ENCODE results near the gene TRAK1. TPM values are rescaled to one million over a fixed set of nuclear protein-coding genes. Genes with fewer than 3 reads are reported as not detected.
A peak's percentile ranks its signal among the peaks of the same experiment; 100 is the strongest.

The TRAK1 gene
- total and polyA plus RNA-seq, 10 of the 15 experiments (the other 5 are each of a cell fraction or from before 2014, with no cell fraction given) = 6.6 to 46.2 (median 23.7) TPM

DNA sequence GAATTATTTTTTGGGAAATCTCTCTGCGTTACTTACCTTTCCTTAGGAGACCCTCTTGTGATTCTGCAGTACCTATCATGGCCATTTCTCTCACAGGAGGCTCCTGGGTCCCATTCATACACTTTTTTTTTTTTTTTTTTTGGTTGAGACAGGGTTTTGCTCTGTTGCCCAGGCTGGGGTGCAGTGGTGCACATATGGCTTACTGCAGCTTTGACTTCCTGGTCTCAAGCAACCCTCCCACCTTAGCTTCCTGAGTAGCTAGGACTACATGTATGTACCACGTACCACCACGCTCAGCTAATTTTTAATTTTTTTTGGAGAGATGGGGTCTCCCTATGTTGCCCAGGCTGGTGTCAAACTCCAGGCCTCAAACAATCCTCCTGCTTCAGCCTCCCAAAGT, 36.1 kb downstream of the TRAK1 start:
- peak overlapping the region; percentile 6; the same call in 1 of the 2 replicates for H3K27ac ChIP-seq (ENCODE audit: control insufficient read depth, insufficient read depth)
- intact Hi-C loops (cut with micrococcal nuclease; ENCODE audit: unreplicated experiment) (no loop called here), in situ Hi-C loops (cut with MboI) (no loop called here)
- no peak overlapping the region for H3K4me2 ChIP-seq (ENCODE audit: control insufficient read depth, insufficient read depth)
- H3K9ac ChIP-seq (ENCODE audit: control insufficient read depth, insufficient read depth, low read length) = no peak overlapping the region
- H3K4me1 ChIP-seq (ENCODE audit: control insufficient read depth, insufficient read depth, low read length) = peaks cover 30% of the 10 kb centered on the region
- H3K27me3 ChIP-seq (replicated peaks in 1 of 2; ENCODE audit: control insufficient read depth in 2 of 2, insufficient read depth in 2 of 2, low read length in 1 of 2) = no peaks in the 10 kb centered on the region
- TF ChIP-seq TCF3 (IDR thresholded peaks at IDR 0.05; ENCODE audit: borderline replicate concordance, insufficient read depth, low read depth, low read length) = no peak
- TF ChIP-seq ETV6 (conservative IDR thresholded peaks at IDR 0.05 in 1 of 2, IDR thresholded peaks at IDR 0.05 in 1 of 2; ENCODE audit: borderline replicate concordance in 1 of 2, low read depth in 1 of 2) = 0 out of 4 replicates have a peak, but pooled peaks of 1 of the 2 experiments have one; percentile 11
- TF ChIP-seq POLR2AphosphoS2 (IDR thresholded peaks at IDR 0.05; ENCODE audit: low read depth, low read length) = no peak
- no peak for TF ChIP-seq ZNF384 (IDR thresholded peaks at IDR 0.05; ENCODE audit: borderline replicate concordance, low read depth, low read length)
- no peak for TF ChIP-seq SMAD5 (IDR thresholded peaks at IDR 0.05; ENCODE audit: low read depth)
- 69% methylated on average over 3 of the region's 3 CpGs for WGBS (ENCODE audit: insufficient coverage, insufficient replicate concordance, low lambda C conversion rate, missing lambda C conversion rate)
- ChIA-PET SMC1A (ENCODE audit: uncharacterized antibody, unreplicated experiment) (interaction anchor here (1.2 to 6.6 kb wide), 2 partner anchors 43 to 63 kb away, joined by 3 to 26 read pairs; no protein-coding TSS in a partner anchor), RAD21 (ENCODE audit: unreplicated experiment) (no interaction called here), CTCF (interaction anchor here (1.2 to 6.6 kb wide), 3 partner anchors 8 to 312 kb away, joined by 3 to 45 read pairs (median 8); no protein-coding TSS in a partner anchor), POLR2A (no interaction called here)
- H3K9me3 ChIP-seq (replicated peaks; ENCODE audit: control insufficient read depth, insufficient read depth, low read length) = no peaks in the 10 kb centered on the region
- H3K36me3 ChIP-seq (ENCODE audit: control insufficient read depth in 2 of 2, insufficient read depth in 2 of 2, low read length in 1 of 2) = peaks cover 7% of the 10 kb centered on the region in 2 experiments; a peak in 3 of 4 replicates
- H3K4me3 ChIP-seq = no peak overlapping the region
- ATAC-seq (no peak), FAIRE-seq (no peak), DNase-seq (ENCODE audit: low read depth, low spot score) (no peak)
- H4K20me1 ChIP-seq (ENCODE audit: control insufficient read depth, insufficient read depth) = no peaks in the 10 kb centered on the region
- no peak overlapping the region for H2AFZ ChIP-seq (ENCODE audit: control insufficient read depth, low read depth, low read length)
- H3K79me2 ChIP-seq (ENCODE audit: control insufficient read depth, insufficient read depth, low read length) = peaks cover 24% of the 10 kb centered on the region
- BruUV-seq (replicated peaks) = no TSS peak

GRCh38 chr3:42128526-42128925, 37.4 kb downstream of the TRAK1 start:
- no peak for ATAC-seq
- whole genome bisulfite sequencing (ENCODE audit: insufficient coverage, insufficient replicate concordance, low lambda C conversion rate, missing lambda C conversion rate) = 96% methylated on average over 1 of the region's 1 CpG
- H3K9ac ChIP-seq (ENCODE audit: control insufficient read depth, insufficient read depth, low read length) = no peak overlapping the region
- H4K20me1 ChIP-seq (ENCODE audit: control insufficient read depth, insufficient read depth) = no peaks in the 10 kb centered on the region
- H2AFZ ChIP-seq (ENCODE audit: control insufficient read depth, low read depth, low read length) = no peak overlapping the region
- H3K27ac ChIP-seq (ENCODE audit: control insufficient read depth, insufficient read depth) = no peak overlapping the region
- intact Hi-C loops (cut with micrococcal nuclease; ENCODE audit: unreplicated experiment) = no loop called here
- H3K4me2 ChIP-seq (ENCODE audit: control insufficient read depth, insufficient read depth) = no peak overlapping the region
- RAD21 ChIA-PET (ENCODE audit: unreplicated experiment) = interaction anchor here (1.1 to 1.9 kb wide), 2 partner anchors 9 to 63 kb away, joined by 3 to 5 read pairs; no protein-coding TSS in a partner anchor
- H3K36me3 ChIP-seq (ENCODE audit: control insufficient read depth in 2 of 2, insufficient read depth in 2 of 2, low read length in 1 of 2) = peaks cover 7% of the 10 kb centered on the region in 2 experiments; a peak in 3 of 4 replicates
- BruUV-seq (replicated peaks) = TSS peak; percentile 31
- H3K79me2 ChIP-seq (ENCODE audit: control insufficient read depth, insufficient read depth, low read length) = peaks cover 15% of the 10 kb centered on the region
- no peaks in the 10 kb centered on the region for H3K9me3 ChIP-seq (replicated peaks; ENCODE audit: control insufficient read depth, insufficient read depth, low read length)
- H3K4me3 ChIP-seq = no peak overlapping the region
- CTCF ChIA-PET = interaction anchor here (1.0 to 6.6 kb wide), 6 partner anchors 9 to 63 kb away, joined by 3 to 45 read pairs (median 4); no protein-coding TSS in a partner anchor
- peaks cover 17% of the 10 kb centered on the region for H3K4me1 ChIP-seq (ENCODE audit: control insufficient read depth, insufficient read depth, low read length)
- SMC1A ChIA-PET (ENCODE audit: uncharacterized antibody, unreplicated experiment) = interaction anchor here (0.7 to 6.6 kb wide), 2 partner anchors 11 to 62 kb away, joined by 4 to 26 read pairs; no protein-coding TSS in a partner anchor
- no peak for DNase-seq (ENCODE audit: low read depth, low spot score)
- POLR2A ChIA-PET = no interaction called here
- H3K27me3 ChIP-seq (replicated peaks in 1 of 2; ENCODE audit: control insufficient read depth in 2 of 2, insufficient read depth in 2 of 2, low read length in 1 of 2) = no peaks in the 10 kb centered on the region
- FAIRE-seq = no peak
- in situ Hi-C loops (cut with MboI) = no loop called here
- TF ChIP-seq IRF3 (IDR thresholded peaks at IDR 0.05) (no peak), PRDM15 (CRISPR knock-in tag; IDR thresholded peaks at IDR 0.05) (no peak)
- TF ChIP-seq, protein P1, sequence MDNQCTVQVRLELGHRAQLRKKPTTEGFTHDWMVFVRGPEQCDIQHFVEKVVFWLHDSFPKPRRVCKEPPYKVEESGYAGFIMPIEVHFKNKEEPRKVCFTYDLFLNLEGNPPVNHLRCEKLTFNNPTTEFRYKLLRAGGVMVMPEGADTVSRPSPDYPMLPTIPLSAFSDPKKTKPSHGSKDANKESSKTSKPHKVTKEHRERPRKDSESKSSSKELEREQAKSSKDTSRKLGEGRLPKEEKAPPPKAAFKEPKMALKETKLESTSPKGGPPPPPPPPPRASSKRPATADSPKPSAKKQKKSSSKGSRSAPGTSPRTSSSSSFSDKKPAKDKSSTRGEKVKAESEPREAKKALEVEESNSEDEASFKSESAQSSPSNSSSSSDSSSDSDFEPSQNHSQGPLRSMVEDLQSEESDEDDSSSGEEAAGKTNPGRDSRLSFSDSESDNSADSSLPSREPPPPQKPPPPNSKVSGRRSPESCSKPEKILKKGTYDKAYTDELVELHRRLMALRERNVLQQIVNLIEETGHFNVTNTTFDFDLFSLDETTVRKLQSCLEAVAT (IDR thresholded peaks at IDR 0.05) = no peak

Measured in GM12878 (cell line).